HepG2 (cell line): ENCODE measurements around the gene JMY. TPM values are rescaled to one million over a fixed set of nuclear protein-coding genes. Genes with fewer than 3 reads are reported as not detected.

Experiments
- ATAC-seq: fragments of 200-7000 bp; cut with Tn5 transposase; 3 replicates; pipeline ENCODE4 v1.9.1; 2020; ENCODE audit warnings: mild to moderate bottlenecking, moderate library complexity
- BruUV-seq: library from RNA; stranded (reverse); fragments of 400-500 nt; replicated peaks from 2 replicates; lab custom pipeline; 2021; lab: Mats Ljungman, UMichigan
- CTCF ChIA-PET: fragments of 300-600 bp; formaldehyde crosslinking; extraction: SDS; loops from one replicate; lab custom pipeline; 2021; ENCODE audit warnings: low total read pairs, inconsistent platforms, low intra/inter-chr PET ratio; lab: Yijun Ruan, JAX
- POLR2A ChIA-PET: fragments of 350-600 bp; sonication (Branson Sonifier 250); formaldehyde crosslinking; loops from one replicate; lab custom pipeline; 2020; ENCODE audit warnings: antibody characterized with exemption, inconsistent platforms; lab: Yijun Ruan, JAX
- DNase-seq: peaks from one replicate; pipeline ENCODE4 v3.0.0-alpha.2; 2015; ENCODE audit warnings: low spot score
- FAIRE-seq: peaks from 3 replicates; lab custom pipeline; 2011; peaks lifted over from hg19 to GRCh38; lab: Jason Lieb, UNC
- H2AFZ ChIP-seq: one replicate; pipeline ENCODE4 v1.6.1; 2011; ENCODE audit warnings: low read length, inconsistent platforms
- H3K27ac ChIP-seq: fragments of 300-600 bp; 3 replicates; pipeline ENCODE4 v1.8.0; 2011; ENCODE audit warnings: mixed run types, mild to moderate bottlenecking, mixed read lengths, low read length, inconsistent platforms; ENCODE audit not compliant: insufficient read depth; ENCODE audit errors: extremely low read length
- H3K27me3 ChIP-seq, 2 experiments: fragments of 200-600 bp in 1 of 2; 2 replicates in 1 of 2; 3 replicates in 1 of 2; pipeline versions ENCODE4 v1.6.0 to v1.8.0; 2011; ENCODE audit warnings: low read length in 2 of 2, mild to moderate bottlenecking in 2 of 2, moderate library complexity in 2 of 2, inconsistent platforms in 1 of 2; ENCODE audit not compliant: insufficient read depth in 2 of 2, control insufficient read depth in 1 of 2
- H3K36me3 ChIP-seq, 2 experiments: fragments of 200-600 bp in 1 of 2; replicated peaks in 1 of 2; 2 replicates in 1 of 2; 3 replicates in 1 of 2; pipeline versions ENCODE4 v1.5.1 to v1.8.0; 2011; ENCODE audit warnings: low read length in 2 of 2, inconsistent platforms in 1 of 2; ENCODE audit not compliant: insufficient read depth in 2 of 2, control insufficient read depth in 1 of 2
- H3K4me1 ChIP-seq: 2 replicates; pipeline ENCODE4 v1.5.1; 2012; ENCODE audit warnings: low read length, inconsistent platforms; ENCODE audit not compliant: insufficient read depth
- H3K4me2 ChIP-seq: 2 replicates; pipeline ENCODE4 v1.6.0; 2011; ENCODE audit warnings: low read depth, low read length, inconsistent platforms
- H3K4me3 ChIP-seq, 3 experiments: fragments of 200-600 bp in 1 of 3; sonication (generic), shearing (Covaris generic) in 1 of 3; replicated peaks in 1 of 3; 2 replicates each; pipeline ENCODE4 v1.5.1; 2011 to 2016; ENCODE audit warnings: low read length in 3 of 3, inconsistent platforms in 2 of 3, low read depth in 2 of 3, mild to moderate bottlenecking in 2 of 3, control low read depth in 1 of 3, mixed read lengths in 1 of 3; ENCODE audit not compliant: insufficient read depth in 1 of 3
- H3K79me2 ChIP-seq: one replicate; pipeline ENCODE4 v1.6.1; 2011; ENCODE audit warnings: low read length, inconsistent platforms; ENCODE audit not compliant: insufficient read depth
- H3K9ac ChIP-seq: 2 replicates; pipeline ENCODE4 v1.6.0; 2011; ENCODE audit warnings: mild to moderate bottlenecking, low read depth, low read length, inconsistent platforms; ENCODE audit not compliant: insufficient read depth
- H3K9me3 ChIP-seq: 2 replicates; pipeline ENCODE4 v1.5.1; 2012; ENCODE audit warnings: mild to moderate bottlenecking, low read length
- H4K20me1 ChIP-seq: 2 replicates; pipeline ENCODE4 v1.6.0; 2011; ENCODE audit warnings: inconsistent platforms, mild to moderate bottlenecking, low read length, moderate library complexity; ENCODE audit not compliant: insufficient read depth
- AGO1 ChIP-seq: fragments of 200-400 bp; formaldehyde crosslinking; IDR thresholded peaks from 2 replicates; pipeline ENCODE4 v1.6.1; 2017; ENCODE audit warnings: mild to moderate bottlenecking, low read depth, low read length, moderate library complexity; ENCODE audit not compliant: poor library complexity, severe bottlenecking
- ASH2L ChIP-seq: fragments of 300-600, 200-600 bp; sonication (generic); IDR thresholded peaks from 2 replicates; pipeline ENCODE4 v1.7.0; 2017; ENCODE audit warnings: low read depth, mild to moderate bottlenecking, moderate library complexity, mixed read lengths, low read length; ENCODE audit not compliant: insufficient read length
- CCDC6 ChIP-seq: sonication (generic); formaldehyde crosslinking; IDR thresholded peaks from 2 replicates; pipeline ENCODE4 v1.8.1; 2022; ENCODE audit warnings: mild to moderate bottlenecking, missing genetic modification reagents, moderate library complexity
- ESRRA ChIP-seq: sonication (generic); formaldehyde crosslinking; IDR thresholded peaks from 2 replicates; pipeline ENCODE4 v1.5.1; 2020; ENCODE audit warnings: mild to moderate bottlenecking, low read depth, missing genetic modification reagents
- GATA4 ChIP-seq: sonication (generic); IDR thresholded peaks from 2 replicates; pipeline ENCODE4 v1.6.1; 2016; ENCODE audit warnings: antibody characterized with exemption, low read depth, borderline replicate concordance
- MBD4 ChIP-seq: IDR thresholded peaks from 2 replicates; pipeline ENCODE4 v1.6.1; 2012; ENCODE audit warnings: low read length, inconsistent platforms, borderline replicate concordance
- PAX8 ChIP-seq: sonication (generic); formaldehyde crosslinking; IDR thresholded peaks from 2 replicates; pipeline ENCODE4 v1.8.0; 2022; ENCODE audit warnings: mild to moderate bottlenecking, missing genetic modification reagents, borderline replicate concordance
- SCMH1 ChIP-seq: sonication (generic); formaldehyde crosslinking; IDR thresholded peaks from 2 replicates; pipeline ENCODE4 v1.9.0; 2021; ENCODE audit warnings: missing genetic modification reagents, mild to moderate bottlenecking, borderline replicate concordance
- ZBTB1 ChIP-seq: sonication (generic); formaldehyde crosslinking; IDR thresholded peaks from 2 replicates; pipeline ENCODE4 v1.4.0; 2020; ENCODE audit warnings: missing genetic modification reagents, borderline replicate concordance
- ZIK1 ChIP-seq: sonication (generic); formaldehyde crosslinking; IDR thresholded peaks from 2 replicates; pipeline ENCODE4 v1.5.0; 2020; ENCODE audit warnings: mild to moderate bottlenecking, low read depth, missing genetic modification reagents, borderline replicate concordance
- ZNF577 ChIP-seq: sonication (generic); formaldehyde crosslinking; IDR thresholded peaks from 2 replicates; pipeline ENCODE4 v1.4.0; 2020; ENCODE audit warnings: mild to moderate bottlenecking, low read depth, missing genetic modification reagents, borderline replicate concordance
- ZNF768 ChIP-seq: sonication (generic); formaldehyde crosslinking; IDR thresholded peaks from 2 replicates; pipeline ENCODE4 v1.4.0; 2020; ENCODE audit warnings: missing genetic modification reagents
- ZNF782 ChIP-seq: sonication (generic); formaldehyde crosslinking; IDR thresholded peaks from 2 replicates; pipeline ENCODE4 v1.4.0; 2020; ENCODE audit warnings: missing genetic modification reagents, mild to moderate bottlenecking, borderline replicate concordance
- WGBS: methylation state at CpG from one replicate; pipeline ENCODE4 v1.1.6; 2017; ENCODE audit warnings: low lambda C conversion rate; 5-methylcytosine and 5-hydroxymethylcytosine counted together
- in situ Hi-C: cut with HindIII; loops from 2 replicates; pipeline ENCODE4 v1.10.0; 2017; ENCODE audit warnings: low pct_unique_long_range_greater_than_20kb; ENCODE audit not compliant: extremely low pct_ligation_motif_present
- intact Hi-C: fragments of 100-400 bp; cut with micrococcal nuclease; formaldehyde crosslinking; loops from one replicate; pipeline ENCODE4 v1.10.0; 2022; ENCODE audit not compliant: unreplicated experiment
- polyA plus RNA-seq, 8 experiments: library from polyadenylated mRNA; depleted of rRNA in 3 of 8; stranded (reverse) in 7 of 8; unstranded in 1 of 8; fragments of >200 nt; fragmentation: Illumina TruSeq in 4 of 8; extraction: Trizol in 4 of 8; gene quantifications; 2 replicates each; pipeline versions ENCODE4 v1.2.1 to v1.2.3, GENCODE V29; 2011 to 2016; ENCODE audit warnings: low read depth in 4 of 8, missing spikeins in 1 of 8, mixed read lengths in 1 of 8; ENCODE audit not compliant: insufficient read depth in 1 of 8
- total RNA-seq, 5 experiments: library from RNA; depleted of rRNA; stranded (reverse); fragments of >200 nt; fragmentation: Illumina TruSeq; extraction: Trizol; gene quantifications; 2 replicates each; pipeline ENCODE4 v1.2.3, GENCODE V29; 2016; ENCODE audit warnings: low read depth in 1 of 5
- TF ChIP-seq, protein P1 (sequence below): sonication (generic); formaldehyde crosslinking; IDR thresholded peaks from 2 replicates; pipeline ENCODE4 v1.8.0; 2022; ENCODE audit warnings: low read depth, missing genetic modification reagents
- TF ChIP-seq, protein P2 (sequence below): IDR thresholded peaks from 2 replicates; pipeline ENCODE4 v1.6.1; 2016; ENCODE audit warnings: mild to moderate bottlenecking
- TF ChIP-seq, protein P3 (sequence below): sonication (generic); formaldehyde crosslinking; IDR thresholded peaks from 2 replicates; pipeline ENCODE4 v1.5.0; 2020; ENCODE audit warnings: mild to moderate bottlenecking, missing genetic modification reagents, moderate library complexity

Gene JMY
- total and polyA plus RNA-seq, 2 of the 13 experiments (the other 11 are each of a cell fraction or from before 2014, with no cell fraction given), result 4.0 to 4.2 TPM

DNA sequence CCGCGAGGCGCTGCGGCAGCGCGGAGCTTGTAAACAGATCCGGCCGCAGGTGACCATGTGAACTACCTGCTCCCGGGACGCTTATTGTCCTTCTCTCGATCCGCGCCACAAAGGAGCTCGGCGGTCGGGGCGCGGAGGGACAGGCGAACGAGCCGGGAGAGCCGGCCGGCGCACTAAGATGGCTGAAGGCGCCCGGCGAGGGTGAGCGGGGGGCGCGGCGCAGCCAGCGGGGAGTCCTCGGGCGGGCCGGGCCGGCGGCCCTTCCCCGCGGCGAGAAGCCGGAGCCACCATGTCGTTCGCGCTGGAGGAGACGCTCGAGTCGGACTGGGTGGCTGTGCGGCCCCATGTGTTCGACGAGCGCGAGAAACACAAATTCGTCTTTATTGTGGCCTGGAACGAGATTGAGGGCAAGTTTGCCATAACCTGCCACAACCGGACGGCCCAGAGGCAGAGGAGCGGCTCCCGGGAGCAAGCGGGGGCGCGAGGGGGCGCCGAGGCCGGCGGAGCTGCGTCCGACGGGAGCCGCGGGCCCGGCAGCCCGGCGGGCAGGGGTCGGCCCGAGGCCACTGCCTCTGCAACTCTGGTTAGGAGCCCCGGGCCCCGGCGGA, 535 bp downstream of the JMY start (continued):
- TF ChIP-seq GATA4, result no peak
- TF ChIP-seq ZNF768, result no peak; the same call in 1 of the 2 replicates
- no peak for TF ChIP-seq AGO1
- TF ChIP-seq, protein P1, sequence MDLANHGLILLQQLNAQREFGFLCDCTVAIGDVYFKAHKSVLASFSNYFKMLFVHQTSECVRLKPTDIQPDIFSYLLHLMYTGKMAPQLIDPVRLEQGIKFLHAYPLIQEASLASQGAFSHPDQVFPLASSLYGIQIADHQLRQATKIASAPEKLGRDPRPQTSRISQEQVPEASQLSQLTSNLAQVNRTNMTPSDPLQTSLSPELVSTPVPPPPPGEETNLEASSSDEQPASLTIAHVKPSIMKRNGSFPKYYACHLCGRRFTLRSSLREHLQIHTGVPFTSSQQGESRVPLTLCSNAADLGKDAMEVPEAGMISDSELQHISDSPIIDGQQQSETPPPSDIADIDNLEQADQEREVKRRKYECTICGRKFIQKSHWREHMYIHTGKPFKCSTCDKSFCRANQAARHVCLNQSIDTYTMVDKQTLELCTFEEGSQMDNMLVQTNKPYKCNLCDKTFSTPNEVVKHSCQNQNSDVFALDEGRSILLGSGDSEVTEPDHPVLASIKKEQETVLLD (CRISPR knock-in tag), result 0 out of 2 replicates have a peak, but pooled peaks have one; percentile 23

DNA sequence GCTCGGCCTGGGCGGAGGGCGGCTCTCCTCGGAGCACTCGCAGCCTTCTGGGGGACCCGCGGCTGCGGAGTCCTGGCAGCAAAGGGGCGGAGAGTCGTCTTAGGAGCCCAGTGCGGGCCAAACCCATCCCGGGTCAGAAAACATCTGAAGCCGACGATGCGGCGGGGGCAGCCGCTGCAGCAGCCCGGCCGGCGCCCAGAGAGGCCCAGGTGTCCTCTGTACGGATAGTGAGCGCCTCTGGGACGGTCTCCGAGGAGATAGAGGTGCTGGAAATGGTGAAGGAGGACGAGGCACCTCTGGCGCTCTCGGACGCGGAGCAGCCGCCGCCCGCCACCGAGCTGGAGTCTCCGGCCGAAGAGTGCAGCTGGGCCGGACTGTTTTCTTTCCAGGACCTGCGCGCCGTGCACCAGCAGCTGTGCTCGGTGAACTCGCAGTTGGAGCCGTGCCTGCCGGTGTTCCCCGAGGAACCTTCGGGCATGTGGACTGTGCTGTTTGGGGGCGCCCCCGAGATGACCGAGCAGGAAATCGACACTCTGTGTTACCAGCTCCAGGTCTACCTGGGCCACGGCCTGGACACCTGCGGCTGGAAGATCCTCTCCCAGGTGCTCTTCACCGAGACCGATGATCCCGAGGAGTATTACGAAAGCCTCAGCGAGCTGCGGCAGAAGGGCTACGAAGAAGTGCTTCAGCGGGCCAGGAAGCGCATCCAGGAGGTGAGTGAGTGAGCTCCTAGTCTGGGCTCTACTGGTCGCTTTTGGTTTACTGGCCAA, 1.2 kb downstream of the JMY start:
- peak; percentile 36 for DNase-seq
- TF ChIP-seq CCDC6 (CRISPR knock-in tag) (no peak), ESRRA (CRISPR knock-in tag) (no peak), ZNF577 (no peak), ASH2L (peak; percentile 52), SCMH1 (CRISPR knock-in tag) (no peak), MBD4 (no peak), PAX8 (CRISPR knock-in tag) (no peak), ZIK1 (CRISPR knock-in tag) (no peak), ZNF782 (CRISPR knock-in tag) (no peak), ZBTB1 (CRISPR knock-in tag) (no peak)
- TF ChIP-seq, protein P2, sequence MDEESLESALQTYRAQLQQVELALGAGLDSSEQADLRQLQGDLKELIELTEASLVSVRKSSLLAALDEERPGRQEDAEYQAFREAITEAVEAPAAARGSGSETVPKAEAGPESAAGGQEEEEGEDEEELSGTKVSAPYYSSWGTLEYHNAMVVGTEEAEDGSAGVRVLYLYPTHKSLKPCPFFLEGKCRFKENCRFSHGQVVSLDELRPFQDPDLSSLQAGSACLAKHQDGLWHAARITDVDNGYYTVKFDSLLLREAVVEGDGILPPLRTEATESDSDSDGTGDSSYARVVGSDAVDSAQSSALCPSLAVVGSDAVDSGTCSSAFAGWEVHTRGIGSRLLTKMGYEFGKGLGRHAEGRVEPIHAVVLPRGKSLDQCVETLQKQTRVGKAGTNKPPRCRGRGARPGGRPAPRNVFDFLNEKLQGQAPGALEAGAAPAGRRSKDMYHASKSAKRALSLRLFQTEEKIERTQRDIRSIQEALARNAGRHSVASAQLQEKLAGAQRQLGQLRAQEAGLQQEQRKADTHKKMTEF (CRISPR knock-in tag), result 0 out of 2 replicates have a peak, but pooled peaks have one; percentile 16
- TF ChIP-seq, protein P3, sequence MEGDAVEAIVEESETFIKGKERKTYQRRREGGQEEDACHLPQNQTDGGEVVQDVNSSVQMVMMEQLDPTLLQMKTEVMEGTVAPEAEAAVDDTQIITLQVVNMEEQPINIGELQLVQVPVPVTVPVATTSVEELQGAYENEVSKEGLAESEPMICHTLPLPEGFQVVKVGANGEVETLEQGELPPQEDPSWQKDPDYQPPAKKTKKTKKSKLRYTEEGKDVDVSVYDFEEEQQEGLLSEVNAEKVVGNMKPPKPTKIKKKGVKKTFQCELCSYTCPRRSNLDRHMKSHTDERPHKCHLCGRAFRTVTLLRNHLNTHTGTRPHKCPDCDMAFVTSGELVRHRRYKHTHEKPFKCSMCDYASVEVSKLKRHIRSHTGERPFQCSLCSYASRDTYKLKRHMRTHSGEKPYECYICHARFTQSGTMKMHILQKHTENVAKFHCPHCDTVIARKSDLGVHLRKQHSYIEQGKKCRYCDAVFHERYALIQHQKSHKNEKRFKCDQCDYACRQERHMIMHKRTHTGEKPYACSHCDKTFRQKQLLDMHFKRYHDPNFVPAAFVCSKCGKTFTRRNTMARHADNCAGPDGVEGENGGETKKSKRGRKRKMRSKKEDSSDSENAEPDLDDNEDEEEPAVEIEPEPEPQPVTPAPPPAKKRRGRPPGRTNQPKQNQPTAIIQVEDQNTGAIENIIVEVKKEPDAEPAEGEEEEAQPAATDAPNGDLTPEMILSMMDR (CRISPR knock-in tag), result no peak

More for the DNA sequence above, 1.2 kb downstream of the JMY start:
- H3K4me1 ChIP-seq, result peaks cover 34% of the 10 kb centered on the region
- ChIA-PET CTCF (no interaction called here), POLR2A (interaction anchor here (0.8 to 1.5 kb wide), 5 partner anchors 12 to 252 kb away, joined by 3 to 4 read pairs (median 3); partner anchors contain the start of gene ARSB)
- intact Hi-C loops, result loop anchor here (5.0 kb wide), 1 partner anchor 275 kb away; the partner anchor contains the start of gene HOMER1
- 0% methylated on average over 7 of the region's 61 CpGs for WGBS
- no peaks in the 10 kb centered on the region for H3K36me3 ChIP-seq
- no TSS peak for BruUV-seq
- H3K9ac ChIP-seq, result peak overlapping the region; percentile 91
- peak overlapping the region; percentile 94 to 98 (median 95) for H3K4me3 ChIP-seq
- H3K27me3 ChIP-seq, result no peaks in the 10 kb centered on the region; a peak in 1 of 5 replicates
- in situ Hi-C loops, result no loop called here
- peak overlapping the region; percentile 80 for H3K27ac ChIP-seq
- peaks cover 41% of the 10 kb centered on the region for H4K20me1 ChIP-seq
- peak; percentile 61 for ATAC-seq
- no peak overlapping the region for H2AFZ ChIP-seq
- H3K79me2 ChIP-seq, result peaks cover 52% of the 10 kb centered on the region
- peak overlapping the region; percentile 89 for H3K4me2 ChIP-seq
- FAIRE-seq, result no peak
- no peaks in the 10 kb centered on the region for H3K9me3 ChIP-seq
